GM21423 (cell line): Measurements from ENCODE around the gene PLCB3.
A peak's percentile ranks its signal among the peaks of the same experiment; 100 is the strongest.

ENCODE experiments used
- ATAC-seq: cut with Tn5 transposase; IDR thresholded peaks from one replicate; pipeline ENCODE4 v1.9.1; 2021; ENCODE audit warnings: mild to moderate bottlenecking, moderate library complexity; ENCODE audit not compliant: unreplicated experiment

The PLCB3 gene

DNA sequence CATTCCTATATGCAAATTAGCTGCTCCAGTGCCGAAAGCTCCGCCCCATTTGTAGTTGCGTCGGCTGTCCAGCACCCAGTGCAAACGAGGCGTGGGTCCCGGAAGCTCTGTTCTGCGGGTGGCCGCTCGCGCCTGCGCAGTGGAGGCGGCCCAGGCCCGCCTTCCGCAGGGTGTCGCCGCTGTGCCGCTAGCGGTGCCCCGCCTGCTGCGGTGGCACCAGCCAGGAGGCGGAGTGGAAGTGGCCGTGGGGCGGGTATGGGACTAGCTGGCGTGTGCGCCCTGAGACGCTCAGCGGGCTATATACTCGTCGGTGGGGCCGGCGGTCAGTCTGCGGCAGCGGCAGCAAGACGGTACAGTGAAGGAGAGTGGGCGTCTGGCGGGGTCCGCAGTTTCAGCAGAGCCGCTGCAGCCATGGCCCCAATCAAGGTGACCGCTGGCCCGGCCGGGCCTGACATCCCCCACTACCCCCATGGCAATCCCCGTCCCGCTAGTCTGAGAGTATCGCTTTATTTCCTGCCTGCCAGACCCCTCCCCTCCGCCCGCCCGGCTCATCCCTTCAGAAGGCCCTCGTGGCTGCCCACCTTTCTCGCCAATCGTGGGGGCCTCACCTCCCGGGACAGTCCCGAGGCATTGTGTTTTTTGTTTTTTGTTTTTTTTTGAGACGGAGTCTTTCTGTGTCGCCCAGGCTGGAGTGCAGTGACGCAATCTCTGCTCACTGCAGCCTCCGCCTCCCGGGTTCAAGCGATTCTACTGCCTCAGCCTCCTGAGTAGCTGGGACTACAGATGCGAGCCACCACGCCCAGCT lies 66.8 kb downstream of the PLCB3 start, which contains the start of gene PRDX5:
Gene PRDX5, plus strand, starts transcription at position 161 of the 805 bp plus-strand sequence. Its CDS starts 95 bp downstream, at position 256.
- ATAC-seq, result peak; percentile 68
